ENCODE results near the gene SDK1.
"Not testable (repeated sequence)": the region's sequence is repeated elsewhere in the genome, so short reads cannot be mapped to it uniquely, and the experiment has no call there.

Gene SDK1

GRCh38 chr7:4234498-4234855 lies 933.4 kb downstream of the SDK1 start:
- DNase-seq (ENCODE audit: low read depth in 2 of 2, low spot score in 1 of 2), result no peak

GRCh38 chr7:4234886-4235285 lies 933.8 kb downstream of the SDK1 start:
- DNase-seq (ENCODE audit: low read depth in 2 of 2, low spot score in 1 of 2), result no peak

- no peak for DNase-seq (ENCODE audit: low read depth in 2 of 2, low spot score in 1 of 2)
These were observed 934.5 kb downstream of the SDK1 start for GRCh38 chr7:4235596-4235995.

- DNase-seq (ENCODE audit: low read depth in 2 of 2, low spot score in 1 of 2), result no peak
These were observed 935.3 kb downstream of the SDK1 start for GRCh38 chr7:4236389-4236788.

- DNase-seq (ENCODE audit: low read depth in 2 of 2, low spot score in 1 of 2), result not testable (repeated sequence)
These were observed 935.8 kb downstream of the SDK1 start for GRCh38 chr7:4236873-4237272.

- no peak for DNase-seq (ENCODE audit: low read depth in 2 of 2, low spot score in 1 of 2)
These were observed 936.5 kb downstream of the SDK1 start for GRCh38 chr7:4237296-4238235.

GRCh38 chr7:4238861-4239260 lies 937.8 kb downstream of the SDK1 start:
- no peak for DNase-seq (ENCODE audit: low read depth in 2 of 2, low spot score in 1 of 2)

GRCh38 chr7:4240042-4240441 lies 939.0 kb downstream of the SDK1 start:
- DNase-seq (ENCODE audit: low read depth in 2 of 2, low spot score in 1 of 2), result no peak

GRCh38 chr7:4240520-4241303 lies 939.7 kb downstream of the SDK1 start:
- DNase-seq (ENCODE audit: low read depth in 2 of 2, low spot score in 1 of 2), result no peak

GRCh38 chr7:4241304-4241612 lies 940.2 kb downstream of the SDK1 start:
- DNase-seq (ENCODE audit: low read depth in 2 of 2, low spot score in 1 of 2), result no peak

GRCh38 chr7:4241791-4242190 lies 940.7 kb downstream of the SDK1 start:
- no peak for DNase-seq (ENCODE audit: low read depth in 2 of 2, low spot score in 1 of 2)

GRCh38 chr7:4242706-4243105 lies 941.7 kb downstream of the SDK1 start:
- DNase-seq (ENCODE audit: low read depth in 2 of 2, low spot score in 1 of 2), result no peak

GRCh38 chr7:4244041-4244440 lies 943.0 kb downstream of the SDK1 start:
- DNase-seq (ENCODE audit: low read depth in 2 of 2, low spot score in 1 of 2), result no peak

GRCh38 chr7:4244635-4245034 lies 943.6 kb downstream of the SDK1 start:
- DNase-seq (ENCODE audit: low read depth in 2 of 2, low spot score in 1 of 2), result no peak

GRCh38 chr7:4245135-4245865 lies 944.2 kb downstream of the SDK1 start:
- no peak for DNase-seq (ENCODE audit: low read depth in 2 of 2, low spot score in 1 of 2)

GRCh38 chr7:4245866-4246470 lies 944.9 kb downstream of the SDK1 start:
- DNase-seq (ENCODE audit: low read depth in 2 of 2, low spot score in 1 of 2), result no peak

GRCh38 chr7:4246536-4246935 lies 945.5 kb downstream of the SDK1 start:
- DNase-seq (ENCODE audit: low read depth in 2 of 2, low spot score in 1 of 2), result no peak

GRCh38 chr7:4247106-4247876 lies 946.2 kb downstream of the SDK1 start:
- no peak for DNase-seq (ENCODE audit: low read depth in 2 of 2, low spot score in 1 of 2)

- no peak for DNase-seq (ENCODE audit: low read depth in 2 of 2, low spot score in 1 of 2)
These were observed 947.2 kb downstream of the SDK1 start for GRCh38 chr7:4248295-4248694.

GRCh38 chr7:4249241-4249640 lies 948.2 kb downstream of the SDK1 start:
- DNase-seq (ENCODE audit: low read depth in 2 of 2, low spot score in 1 of 2), result no peak

- no peak for DNase-seq (ENCODE audit: low read depth in 2 of 2, low spot score in 1 of 2)
These were observed 954.3 kb downstream of the SDK1 start for GRCh38 chr7:4255336-4255735.

Data from stimulated activated CD8-positive, alpha-beta memory T cell treated with anti-CD3 and anti-CD28 coated beads, Interleukin-4, amount 100 ng/mL, for 1 hour (primary cell).